ENCODE results near the gene PLEKHN1. TPM values are rescaled to one million over a fixed set of nuclear protein-coding genes. Genes with fewer than 3 reads are reported as not detected.

PLEKHN1 gene
- total RNA-seq, 2 experiments from 2014 or later = not detected

- TF ChIP-seq EZH2phosphoT487 (IDR thresholded peaks at IDR 0.05; ENCODE audit: borderline replicate concordance, low read depth, low read length) = no peak
- TF ChIP-seq, protein P1, sequence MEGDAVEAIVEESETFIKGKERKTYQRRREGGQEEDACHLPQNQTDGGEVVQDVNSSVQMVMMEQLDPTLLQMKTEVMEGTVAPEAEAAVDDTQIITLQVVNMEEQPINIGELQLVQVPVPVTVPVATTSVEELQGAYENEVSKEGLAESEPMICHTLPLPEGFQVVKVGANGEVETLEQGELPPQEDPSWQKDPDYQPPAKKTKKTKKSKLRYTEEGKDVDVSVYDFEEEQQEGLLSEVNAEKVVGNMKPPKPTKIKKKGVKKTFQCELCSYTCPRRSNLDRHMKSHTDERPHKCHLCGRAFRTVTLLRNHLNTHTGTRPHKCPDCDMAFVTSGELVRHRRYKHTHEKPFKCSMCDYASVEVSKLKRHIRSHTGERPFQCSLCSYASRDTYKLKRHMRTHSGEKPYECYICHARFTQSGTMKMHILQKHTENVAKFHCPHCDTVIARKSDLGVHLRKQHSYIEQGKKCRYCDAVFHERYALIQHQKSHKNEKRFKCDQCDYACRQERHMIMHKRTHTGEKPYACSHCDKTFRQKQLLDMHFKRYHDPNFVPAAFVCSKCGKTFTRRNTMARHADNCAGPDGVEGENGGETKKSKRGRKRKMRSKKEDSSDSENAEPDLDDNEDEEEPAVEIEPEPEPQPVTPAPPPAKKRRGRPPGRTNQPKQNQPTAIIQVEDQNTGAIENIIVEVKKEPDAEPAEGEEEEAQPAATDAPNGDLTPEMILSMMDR (conservative IDR thresholded peaks at IDR 0.05; ENCODE audit: low read length) = no peak
- H3K4me2 ChIP-seq (ENCODE audit: low read length) = no peak overlapping the region
- intact Hi-C loops (cut with micrococcal nuclease; ENCODE audit: unreplicated experiment) = no loop called here
- H2AFZ ChIP-seq (ENCODE audit: low read length) = no peak overlapping the region
- H3K4me3 ChIP-seq (ENCODE audit: low read depth, low read length, poor library complexity, severe bottlenecking) = no peak overlapping the region
- H3K9me3 ChIP-seq (ENCODE audit: low read length) = no peaks in the 10 kb centered on the region
- CTCF ChIA-PET (ENCODE audit: unreplicated experiment) = no interaction called here
- DNase-seq (ENCODE audit: low spot score) = no peak
- H3K9me2 ChIP-seq (ENCODE audit: insufficient read depth, low read length) = no peaks in the 10 kb centered on the region
- BruUV-seq (replicated peaks) = no TSS peak
- no peaks in the 10 kb centered on the region for H3K79me2 ChIP-seq (ENCODE audit: insufficient read depth, low read depth, low read length)
- no peaks in the 10 kb centered on the region for H4K20me1 ChIP-seq (ENCODE audit: insufficient read depth, low read length)
- H3K4me1 ChIP-seq (ENCODE audit: insufficient read depth, low read length, poor library complexity, severe bottlenecking) = peaks cover 6% of the 10 kb centered on the region
- H3K27ac ChIP-seq (ENCODE audit: low read depth, low read length, poor library complexity, severe bottlenecking) = no peak overlapping the region
- POLR2A ChIA-PET = no interaction called here
- H3K36me3 ChIP-seq (ENCODE audit: insufficient read depth, low read length) = no peaks in the 10 kb centered on the region
Measured at GRCh38 chr1:965526-966134, 652 bp upstream of the PLEKHN1 start.

GRCh38 chr1:966704-967300 lies 520 bp downstream of the PLEKHN1 start:
- no TSS peak for BruUV-seq (replicated peaks)
- H2AFZ ChIP-seq (ENCODE audit: low read length) = no peak overlapping the region
- no peaks in the 10 kb centered on the region for H3K36me3 ChIP-seq (ENCODE audit: insufficient read depth, low read length)
- H3K79me2 ChIP-seq (ENCODE audit: insufficient read depth, low read depth, low read length) = no peaks in the 10 kb centered on the region
- TF ChIP-seq, protein P1 (conservative IDR thresholded peaks at IDR 0.05; ENCODE audit: low read length) = no peak
- no peak for TF ChIP-seq EZH2phosphoT487 (IDR thresholded peaks at IDR 0.05; ENCODE audit: borderline replicate concordance, low read depth, low read length)
- no peaks in the 10 kb centered on the region for H3K4me1 ChIP-seq (ENCODE audit: insufficient read depth, low read length, poor library complexity, severe bottlenecking)
- ChIA-PET CTCF (ENCODE audit: unreplicated experiment) (no interaction called here), POLR2A (no interaction called here)
- H3K4me2 ChIP-seq (ENCODE audit: low read length) = peak overlapping the region; percentile 57; the same call in 1 of the 2 replicates
- H3K9me3 ChIP-seq (ENCODE audit: low read length) = no peaks in the 10 kb centered on the region
- DNase-seq (ENCODE audit: low spot score) = peak; percentile 25
- H3K9me2 ChIP-seq (ENCODE audit: insufficient read depth, low read length) = no peaks in the 10 kb centered on the region
- H3K4me3 ChIP-seq (ENCODE audit: low read depth, low read length, poor library complexity, severe bottlenecking) = peak overlapping the region; percentile 22
- no peaks in the 10 kb centered on the region for H4K20me1 ChIP-seq (ENCODE audit: insufficient read depth, low read length)
- intact Hi-C loops (cut with micrococcal nuclease; ENCODE audit: unreplicated experiment) = no loop called here
- no peak overlapping the region for H3K27ac ChIP-seq (ENCODE audit: low read depth, low read length, poor library complexity, severe bottlenecking)
